GM18507 (cell line): ENCODE measurements around the gene ADAMTS16.

ENCODE experiments used
- DNase-seq: peaks from one replicate; pipeline ENCODE4 v3.0.0; 2011; ENCODE audit warnings: low read depth; ENCODE audit not compliant: insufficient read length; ENCODE audit errors: extremely low spot score
- FAIRE-seq: peaks from 2 replicates; lab custom pipeline; 2011; peaks lifted over from hg19 to GRCh38; lab: Jason Lieb, UNC

The ADAMTS16 gene

DNA sequence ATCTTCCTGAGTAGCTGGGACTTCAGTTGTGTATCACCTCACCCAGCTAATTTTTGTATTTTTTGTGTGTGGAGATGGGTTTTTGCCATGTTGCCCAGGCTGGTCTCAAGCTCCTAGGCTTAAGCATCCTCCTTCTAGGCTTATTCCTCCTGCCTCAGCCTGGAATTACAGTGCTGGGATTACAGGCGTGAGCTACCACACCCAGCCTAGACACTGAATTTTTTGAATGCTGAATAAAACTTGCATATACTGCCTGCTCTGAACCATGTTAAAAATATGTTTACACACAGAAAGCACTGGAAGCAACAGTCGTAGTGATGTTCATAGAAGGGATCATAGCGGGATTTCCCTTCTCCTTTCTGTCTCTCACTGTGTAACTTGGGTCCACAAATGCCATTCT, 161.0 kb downstream of the ADAMTS16 start:
- DNase-seq = no peak
- no peak for FAIRE-seq

DNA sequence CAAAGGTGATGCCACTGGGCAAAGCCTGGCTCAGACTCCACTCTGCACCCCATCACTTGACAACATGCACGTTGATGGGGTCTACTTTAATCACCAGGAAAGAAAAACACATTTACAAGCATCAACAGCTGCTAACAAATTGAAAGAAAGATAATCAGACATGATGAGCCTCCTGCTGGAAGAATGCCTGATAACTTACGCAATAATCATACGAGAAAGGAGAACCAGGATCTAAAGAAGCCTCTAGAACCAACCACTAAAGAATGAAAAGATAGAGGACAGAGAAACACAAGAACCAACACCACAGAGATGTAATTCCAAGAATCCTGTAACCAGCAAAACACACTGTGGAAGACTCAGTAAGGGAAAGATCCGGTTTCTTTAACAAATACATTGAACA, 162.1 kb downstream of the ADAMTS16 start:
- FAIRE-seq = no peak
- DNase-seq = no peak

DNA sequence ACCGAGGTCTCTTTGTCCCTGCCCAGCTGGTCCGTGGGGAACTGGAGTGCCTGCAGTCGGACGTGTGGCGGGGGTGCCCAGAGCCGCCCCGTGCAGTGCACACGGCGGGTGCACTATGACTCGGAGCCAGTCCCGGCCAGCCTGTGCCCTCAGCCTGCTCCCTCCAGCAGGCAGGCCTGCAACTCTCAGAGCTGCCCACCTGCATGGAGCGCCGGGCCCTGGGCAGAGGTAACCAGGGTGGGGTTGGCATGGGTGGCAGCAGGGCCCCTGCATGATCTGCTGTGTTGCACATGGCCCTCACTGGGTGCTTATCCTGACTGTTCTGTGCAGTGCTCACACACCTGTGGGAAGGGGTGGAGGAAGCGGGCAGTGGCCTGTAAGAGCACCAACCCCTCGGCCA, 163.1 kb downstream of the ADAMTS16 start:
- FAIRE-seq (no peak), DNase-seq (no peak)

DNA sequence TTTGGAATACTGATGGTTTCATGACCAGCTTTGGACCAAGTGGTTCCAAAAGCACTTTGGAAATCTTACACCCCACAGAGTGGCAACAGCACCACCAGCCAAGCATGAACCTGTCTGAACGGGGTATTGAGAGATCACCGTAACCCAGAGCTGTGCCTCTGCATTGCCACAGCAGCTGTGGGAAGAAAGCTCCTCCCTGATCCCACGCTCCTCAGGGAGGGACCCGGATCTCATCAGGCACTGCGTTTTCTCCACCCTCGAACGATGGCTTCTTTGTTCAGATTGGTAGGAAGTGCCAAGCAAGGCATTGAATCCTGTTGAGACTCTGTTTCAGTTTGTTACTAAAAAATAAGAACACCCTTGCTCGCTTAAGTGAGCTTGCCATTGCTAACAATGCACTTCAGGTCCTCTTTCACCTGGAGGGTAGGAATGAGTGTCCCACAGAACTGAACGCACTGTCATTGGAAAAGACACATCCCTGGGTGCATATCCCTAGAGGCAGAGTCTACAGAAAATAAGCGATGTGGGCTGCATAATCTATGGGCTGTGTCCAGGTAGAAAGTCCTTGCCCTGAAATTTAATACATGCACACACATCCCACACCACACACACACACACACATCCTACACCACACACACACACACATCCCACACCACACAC, 164.4 kb downstream of the ADAMTS16 start:
- FAIRE-seq (no peak), DNase-seq (no peak)

DNA sequence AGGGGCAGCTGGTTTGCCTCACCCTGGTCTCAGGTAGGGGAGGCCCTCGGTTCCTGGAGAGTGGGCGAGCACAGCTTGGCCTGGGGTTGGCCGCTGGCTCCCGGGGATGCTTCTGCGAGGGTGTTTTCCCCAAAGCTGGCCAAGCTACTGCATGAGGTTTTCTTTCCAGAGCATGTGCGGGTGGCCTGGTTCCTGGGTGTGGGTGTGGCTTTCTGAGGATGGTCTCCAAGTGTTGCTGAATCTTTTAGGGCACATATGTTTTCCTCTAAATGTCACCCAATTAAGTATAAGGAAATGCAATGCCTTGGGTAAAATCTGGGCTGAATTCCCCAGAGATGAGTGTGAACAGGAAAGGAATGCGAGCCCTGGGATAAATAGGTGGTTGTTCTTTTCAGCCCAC, 166.6 kb downstream of the ADAMTS16 start:
- FAIRE-seq (no peak), DNase-seq (no peak)

DNA sequence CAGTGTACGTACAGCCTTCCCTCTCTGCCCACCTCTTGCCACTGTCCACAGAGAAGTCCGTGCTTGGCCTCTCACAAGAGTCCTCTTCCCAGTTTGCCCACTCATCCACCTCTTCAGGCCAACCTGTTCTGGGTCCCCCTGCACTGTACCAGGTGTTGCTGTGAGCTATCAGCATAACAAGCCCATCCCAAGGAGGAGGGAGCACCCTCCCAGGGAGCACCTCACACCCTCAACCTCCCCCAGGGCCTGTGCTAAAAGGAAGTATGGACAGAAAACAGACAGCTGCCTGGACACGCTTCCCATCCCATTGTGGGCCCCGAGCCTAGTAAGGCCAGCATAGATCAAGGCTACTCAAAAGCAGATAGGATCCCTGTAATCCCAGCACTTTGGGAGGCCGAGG, 168.2 kb downstream of the ADAMTS16 start:
- no peak for DNase-seq
- no peak for FAIRE-seq

DNA sequence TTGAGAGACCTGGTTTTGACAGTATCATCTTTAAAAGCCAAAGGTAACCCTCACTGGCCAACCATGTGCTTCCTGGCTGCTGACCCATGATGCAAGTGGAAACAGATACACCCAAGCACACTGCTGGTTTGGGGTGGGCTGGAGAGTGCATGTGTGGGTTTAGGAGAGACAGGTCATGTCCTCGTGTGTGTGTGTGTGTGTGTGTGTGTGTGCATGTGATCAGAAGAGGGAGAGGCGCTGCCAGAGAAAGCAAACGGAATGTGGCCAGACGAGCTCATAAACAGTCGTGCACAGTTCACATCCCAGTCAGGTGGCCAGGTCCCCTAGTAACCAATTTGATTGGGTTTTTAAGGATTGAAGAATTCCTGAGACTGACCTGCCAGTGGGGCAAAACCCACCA, 169.5 kb downstream of the ADAMTS16 start:
- no peak for DNase-seq
- FAIRE-seq = no peak

DNA sequence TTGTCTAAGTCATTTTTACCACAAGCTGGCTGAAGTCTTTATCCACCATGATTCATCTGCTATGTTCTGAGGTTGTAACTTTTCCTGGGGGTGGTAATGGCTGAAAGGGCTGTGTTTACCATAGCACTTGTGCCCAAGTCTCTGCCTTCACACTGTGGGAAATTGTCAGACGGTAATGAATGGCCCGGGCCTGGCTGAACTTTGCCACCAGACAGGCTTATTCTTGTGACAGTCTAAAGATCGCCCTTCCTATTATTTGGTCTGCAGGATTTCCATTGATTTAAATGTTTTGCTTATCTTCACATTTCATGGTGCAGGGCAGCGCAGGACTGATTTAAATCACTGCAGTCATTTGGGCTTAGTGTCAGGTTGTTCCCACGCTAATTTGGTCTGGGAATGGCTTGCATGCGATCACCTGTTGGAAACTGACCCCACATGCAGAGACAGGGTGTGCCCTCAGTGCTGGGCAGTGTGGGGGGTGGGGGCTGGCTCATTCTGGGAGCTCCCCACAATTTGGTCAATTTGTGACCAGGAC, 173.0 kb downstream of the ADAMTS16 start:
- FAIRE-seq = no peak
- DNase-seq = no peak

DNA sequence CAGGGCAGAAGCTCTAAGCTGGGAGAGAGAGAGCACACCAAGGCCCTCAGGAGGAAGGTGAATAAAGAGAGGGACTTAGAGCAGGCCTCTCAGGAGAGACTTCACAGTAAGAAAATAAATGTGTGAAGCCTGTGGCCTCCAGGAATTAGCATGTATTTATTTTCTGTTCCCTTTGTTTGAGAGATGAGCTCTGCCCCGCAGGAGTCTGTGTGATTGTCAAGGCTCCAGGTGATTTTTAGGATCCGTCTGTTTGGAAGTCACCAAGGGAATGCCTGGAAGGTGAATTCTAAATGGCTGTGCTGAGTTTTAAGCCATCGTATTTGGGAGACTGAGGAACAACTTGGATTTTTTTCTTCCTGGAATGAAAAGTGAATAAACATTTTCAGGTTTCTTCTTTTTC, 174.0 kb downstream of the ADAMTS16 start:
- DNase-seq (no peak), FAIRE-seq (no peak)

DNA sequence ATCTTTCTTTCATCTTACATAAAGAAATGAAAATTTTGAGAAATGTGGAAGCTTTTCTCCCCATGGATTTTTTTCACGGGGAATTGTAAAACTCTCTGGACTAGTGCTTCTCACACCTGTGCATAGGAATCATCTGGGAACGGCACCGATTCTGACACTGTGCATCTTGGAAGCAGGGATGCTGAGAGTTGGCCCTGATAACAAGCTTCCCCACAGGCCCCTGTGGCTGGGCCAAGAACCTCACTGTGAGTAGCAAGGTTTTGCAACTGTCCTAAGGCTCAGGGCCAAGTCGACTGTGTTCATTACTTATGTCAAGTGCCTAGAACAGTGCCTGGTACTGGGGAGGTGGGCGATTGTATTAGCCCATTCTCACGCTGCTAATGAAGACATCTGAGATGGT, 174.5 kb downstream of the ADAMTS16 start:
- no peak for DNase-seq
- no peak for FAIRE-seq

DNA sequence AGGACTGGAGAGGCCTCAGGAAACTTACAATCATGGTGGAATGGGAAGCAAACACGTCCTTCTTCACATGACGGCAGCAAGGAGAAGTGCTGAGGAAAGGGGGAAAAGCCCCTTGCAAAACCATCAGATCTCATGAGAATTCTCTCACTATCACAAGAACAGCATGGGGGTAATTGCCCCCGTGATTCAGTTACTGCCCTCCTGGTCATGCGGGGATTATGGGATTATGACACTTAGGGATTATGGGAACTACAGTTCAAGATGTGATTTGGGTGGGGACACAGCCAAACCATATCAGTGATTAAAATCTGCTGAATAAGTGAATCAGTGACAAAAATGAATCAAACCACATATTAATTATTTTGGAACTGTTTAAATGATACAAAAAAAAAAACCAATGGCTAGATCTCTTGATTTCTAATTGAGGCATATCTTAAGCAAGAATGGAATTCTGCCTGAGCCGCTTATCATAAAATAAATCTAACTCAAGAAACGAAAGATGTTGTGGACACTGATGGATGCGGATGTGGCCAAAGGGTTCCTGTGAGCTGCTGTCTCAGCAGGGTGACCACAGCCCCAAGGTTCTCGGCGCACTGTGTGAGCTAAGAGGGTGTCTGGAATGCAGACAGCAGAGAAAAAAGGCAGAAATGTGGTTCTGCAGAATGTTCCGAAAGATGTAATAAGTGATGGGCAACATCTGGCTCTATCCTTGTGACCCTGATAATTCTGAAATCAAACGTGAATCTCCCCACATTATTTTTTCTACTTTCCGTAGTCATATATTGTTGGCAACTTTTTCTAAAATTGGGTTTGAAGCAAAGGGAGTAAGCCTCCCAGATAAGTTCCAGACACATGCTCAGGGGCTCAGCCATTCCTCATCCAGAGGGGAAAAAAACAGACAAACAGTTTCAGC, 175.2 kb downstream of the ADAMTS16 start:
- no peak for FAIRE-seq

DNA sequence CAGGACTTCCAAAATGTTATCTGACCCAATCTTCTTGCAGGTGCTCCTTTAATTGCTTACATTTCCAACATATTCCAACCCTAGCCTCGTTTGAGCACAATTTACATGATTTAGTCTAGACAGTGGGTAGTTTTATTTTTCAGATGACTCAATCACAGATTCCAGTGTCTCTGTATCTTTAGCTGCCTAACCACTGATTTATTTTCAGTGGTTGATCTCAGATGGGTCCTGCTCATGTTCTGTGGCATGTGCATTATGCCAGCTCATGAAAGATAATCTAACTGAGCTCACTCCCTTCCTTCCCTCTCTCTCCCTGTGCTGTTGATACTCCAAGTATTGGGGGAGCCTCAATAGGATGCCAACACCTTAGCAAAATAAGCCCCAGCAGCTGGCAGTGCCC, 176.2 kb downstream of the ADAMTS16 start:
- FAIRE-seq (no peak), DNase-seq (no peak)

More for the DNA sequence above, 175.2 kb downstream of the ADAMTS16 start:
- DNase-seq = no peak

DNA sequence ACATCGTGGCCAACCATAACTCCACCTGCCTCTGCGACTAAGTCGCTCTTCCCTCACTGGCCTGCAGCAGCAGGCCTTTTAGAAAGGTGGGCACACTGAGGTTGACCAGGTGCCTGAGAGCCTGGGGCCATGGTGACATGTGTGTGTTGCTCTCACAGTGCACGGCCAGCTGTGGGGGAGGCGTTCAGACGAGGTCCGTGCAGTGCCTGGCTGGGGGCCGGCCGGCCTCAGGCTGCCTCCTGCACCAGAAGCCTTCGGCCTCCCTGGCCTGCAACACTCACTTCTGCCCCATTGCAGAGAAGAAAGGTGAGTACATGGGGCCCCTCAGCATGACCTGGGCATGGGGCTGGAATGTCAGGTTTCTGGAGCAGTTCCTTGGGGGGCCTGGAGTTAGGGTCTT, 177.8 kb downstream of the ADAMTS16 start:
- FAIRE-seq (no peak), DNase-seq (no peak)

DNA sequence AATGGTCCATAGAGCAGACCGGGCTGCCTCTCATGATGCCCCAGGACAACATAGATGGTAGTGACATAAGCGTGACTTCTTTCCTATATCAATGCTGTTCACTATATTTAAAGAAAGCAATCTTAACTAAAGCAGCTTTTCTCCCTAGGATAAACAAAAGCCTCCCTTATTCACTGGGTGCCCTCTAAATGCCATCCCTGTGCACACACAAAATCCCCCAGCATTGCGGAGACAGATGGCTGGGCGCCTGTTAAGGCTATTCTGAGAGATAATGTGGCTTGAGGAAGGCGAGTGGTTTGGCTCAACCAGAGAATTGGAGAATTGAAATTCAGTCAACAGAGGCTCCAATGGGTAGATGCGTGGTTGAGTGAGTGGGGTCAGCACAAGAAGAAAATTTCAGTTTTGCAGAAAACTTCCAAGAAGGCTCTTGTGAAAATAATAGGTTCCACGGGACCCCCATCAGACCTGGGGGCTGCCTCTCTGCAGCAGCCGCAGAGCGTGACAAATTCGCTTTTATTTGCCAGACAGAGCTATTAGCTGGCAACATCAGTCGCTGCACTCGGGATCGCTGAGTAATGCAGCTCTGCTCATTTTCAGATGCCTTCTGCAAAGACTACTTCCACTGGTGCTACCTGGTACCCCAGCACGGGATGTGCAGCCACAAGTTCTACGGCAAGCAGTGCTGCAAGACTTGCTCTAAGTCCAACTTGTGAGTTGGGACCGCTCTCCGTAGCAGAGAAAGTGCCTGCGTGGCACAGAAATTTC, 178.5 kb downstream of the ADAMTS16 start:
- DNase-seq = no peak
- no peak for FAIRE-seq

DNA sequence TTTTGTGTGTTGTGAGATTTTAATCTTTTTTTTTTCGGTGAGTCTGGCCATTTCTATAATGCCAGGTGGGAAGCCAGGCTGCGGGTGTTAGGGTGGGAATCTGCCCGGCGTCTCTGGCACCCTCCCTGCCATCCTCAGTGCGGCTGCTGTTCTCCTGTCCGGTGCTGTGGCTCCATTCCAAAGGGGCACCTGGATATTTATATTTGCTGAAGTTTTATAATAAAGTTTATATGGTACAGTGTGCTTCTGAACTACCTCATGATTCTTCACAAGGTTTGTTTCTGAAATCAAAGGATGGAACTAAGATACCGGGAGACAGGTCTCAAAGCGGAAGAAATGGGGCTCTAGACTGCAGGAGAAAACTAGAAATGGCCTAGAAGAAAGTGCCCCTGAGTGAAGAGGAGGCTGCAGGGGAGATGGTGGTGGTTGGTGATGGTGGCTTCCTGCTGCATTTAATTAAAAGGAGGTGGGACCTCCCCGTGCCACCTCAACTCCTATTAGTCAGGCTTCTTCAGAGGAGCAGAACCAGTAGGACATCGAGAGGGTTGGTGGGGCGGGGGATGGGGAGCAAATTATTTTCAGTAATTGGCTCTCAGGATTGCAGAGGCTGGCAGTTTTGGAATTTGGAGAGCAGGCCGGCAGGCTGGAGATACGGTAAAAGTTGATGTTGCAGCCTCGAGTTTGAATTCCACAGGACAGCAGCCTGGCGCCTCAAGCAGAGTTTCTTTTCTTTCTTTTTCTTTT, 180.1 kb downstream of the ADAMTS16 start:
- FAIRE-seq (no peak), DNase-seq (no peak)

DNA sequence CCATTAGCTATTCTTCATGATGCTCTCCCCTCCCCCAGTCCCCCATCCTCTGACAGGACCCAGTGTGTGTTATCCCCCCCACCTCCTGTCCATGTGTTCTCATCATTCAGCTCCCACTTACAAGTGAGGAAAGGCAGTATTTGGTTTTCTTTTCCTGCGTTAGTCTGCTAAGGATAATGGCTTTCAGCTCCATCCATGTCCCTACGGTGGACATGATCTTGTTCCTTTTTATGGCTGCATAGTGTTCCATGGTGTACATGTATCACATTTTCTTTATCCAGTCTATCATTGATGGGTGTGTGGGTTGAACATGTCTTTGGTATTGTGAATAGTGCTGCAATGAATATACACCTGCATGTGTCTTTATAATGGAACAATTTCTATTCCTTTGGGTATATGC, 181.0 kb downstream of the ADAMTS16 start:
- DNase-seq (no peak), FAIRE-seq (no peak)

DNA sequence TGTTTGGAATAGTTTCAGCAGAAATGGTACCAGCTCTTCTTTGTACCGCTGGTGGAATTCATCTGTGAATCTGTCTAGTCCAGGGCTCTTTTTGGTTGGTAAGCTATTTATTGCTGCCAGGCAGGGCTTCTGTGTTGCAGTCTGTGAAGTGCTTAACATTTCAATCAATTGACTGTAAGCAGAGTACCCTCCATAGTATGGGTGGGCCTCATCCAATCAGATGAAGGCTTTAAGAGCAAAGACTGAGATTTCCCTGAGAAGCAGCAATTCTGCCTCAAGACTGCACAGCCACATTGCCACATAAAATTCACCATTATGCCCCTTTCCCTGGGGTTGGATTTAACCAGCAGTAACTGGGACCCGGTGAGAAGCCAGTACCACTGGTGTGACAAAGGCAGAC, 183.4 kb downstream of the ADAMTS16 start:
- DNase-seq = no peak
- no peak for FAIRE-seq

DNA sequence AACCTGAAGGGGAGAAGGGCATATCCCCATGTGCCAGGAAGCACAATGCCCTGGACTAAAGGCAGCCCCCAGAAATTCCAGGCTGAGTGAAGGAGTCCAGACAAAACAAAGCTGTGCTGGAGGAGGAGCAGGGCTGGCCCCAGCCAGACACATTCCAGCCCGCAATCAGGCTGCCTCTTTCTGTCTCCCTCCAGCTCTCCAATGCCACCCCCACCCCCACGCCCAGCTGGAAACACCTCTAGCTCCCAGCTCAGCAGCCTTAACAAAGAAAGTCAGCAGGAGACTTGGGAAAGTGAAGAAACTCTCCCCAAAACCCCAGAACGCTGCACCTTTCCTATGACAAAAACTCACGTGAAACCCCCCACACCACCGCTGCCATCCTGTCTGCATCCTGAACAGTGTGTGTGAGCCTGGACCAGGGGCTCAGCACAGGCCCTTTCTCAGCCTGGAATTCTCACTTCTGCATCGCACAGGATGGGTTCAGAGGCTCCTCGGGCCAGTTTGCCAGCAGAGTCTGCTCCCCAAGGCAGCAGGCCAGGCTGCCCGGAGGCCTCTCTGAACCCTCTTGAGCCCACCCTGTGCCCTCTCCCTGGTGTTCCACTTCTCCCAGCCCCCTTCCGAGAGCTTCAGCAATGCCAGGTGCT, 186.1 kb downstream of the ADAMTS16 start:
- DNase-seq (no peak), FAIRE-seq (no peak)

DNA sequence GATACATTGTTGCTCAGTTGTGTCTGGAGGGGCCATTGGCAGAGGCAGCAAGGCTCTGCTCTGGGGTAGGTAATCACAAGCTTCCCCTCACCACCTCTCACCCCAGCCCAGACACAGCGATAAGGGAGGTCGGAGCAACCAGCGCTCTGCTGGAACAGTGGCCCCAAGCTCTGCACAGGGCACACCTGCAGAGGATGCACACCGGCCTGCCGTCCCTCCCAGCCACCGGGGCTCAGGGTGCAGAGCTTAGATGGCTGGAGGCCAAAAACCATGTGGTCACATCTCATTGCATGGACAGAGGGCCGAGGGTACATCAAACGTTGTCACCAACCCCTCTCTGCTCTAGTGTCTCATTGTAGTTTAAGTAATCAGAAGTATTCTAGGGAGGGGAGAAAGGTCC, 187.0 kb downstream of the ADAMTS16 start:
- FAIRE-seq (no peak), DNase-seq (no peak)
